GM12892 (cell line): ENCODE results near the gene COMMD9.

ENCODE experiments used
- POLR2A ChIP-seq: IDR thresholded peaks from 2 replicates; pipeline ENCODE4 v1.6.1; 2011; ENCODE audit warnings: low read depth, low read length, control low read depth
- POLR2AphosphoS5 ChIP-seq: IDR thresholded peaks from 2 replicates; pipeline ENCODE4 v1.6.1; 2011; ENCODE audit warnings: low read depth, low read length, control low read depth
- TAF1 ChIP-seq: IDR thresholded peaks from 2 replicates; pipeline ENCODE4 v1.6.1; 2011; ENCODE audit warnings: low read depth, mild to moderate bottlenecking, control low read depth, low read length, borderline replicate concordance

DNA sequence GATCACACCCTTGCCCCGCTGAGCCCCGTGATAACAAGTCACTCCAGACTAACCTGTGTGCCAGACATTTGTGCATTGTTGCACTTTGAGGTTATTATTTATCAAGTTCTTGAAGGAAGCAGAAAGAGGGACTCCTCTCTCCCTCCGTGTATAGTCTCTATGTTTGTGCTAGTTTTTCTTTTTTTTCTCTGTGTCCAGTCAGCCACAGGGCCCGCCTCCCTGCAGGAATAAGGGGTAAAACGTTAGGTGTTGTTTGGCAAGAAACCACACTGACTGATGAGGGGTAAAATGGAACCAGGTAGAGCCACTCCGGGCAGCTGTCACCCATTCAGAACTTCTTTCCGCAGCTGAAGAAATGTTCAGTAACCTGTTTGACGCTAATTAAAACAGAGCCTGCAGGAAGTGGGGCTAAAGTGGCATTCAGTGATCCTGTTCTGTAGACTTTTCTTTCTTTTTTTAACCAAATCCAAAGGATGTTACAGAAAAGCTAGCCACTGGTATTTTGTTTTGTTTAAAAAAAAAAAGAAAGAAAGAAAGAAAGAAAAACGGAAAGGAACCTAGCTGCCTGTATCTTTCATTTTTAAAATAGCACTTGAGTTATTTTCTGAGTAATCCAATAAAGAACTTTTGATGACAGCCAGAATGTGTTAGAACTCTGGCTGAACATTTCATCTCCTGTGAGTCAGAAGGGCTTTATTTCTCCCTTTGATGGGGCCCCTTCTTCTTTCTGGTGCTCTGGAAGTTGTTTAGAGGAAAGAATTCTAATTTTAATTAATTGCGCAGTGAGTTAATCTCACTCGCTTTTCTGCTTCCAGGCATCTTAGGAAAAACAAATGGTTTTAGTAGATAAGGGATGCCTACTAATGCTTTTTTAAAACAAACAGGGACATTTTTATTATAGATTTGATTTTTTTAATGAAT, 58.2 kb downstream of the COMMD9 start:
- TF ChIP-seq POLR2A (no peak), TAF1 (no peak), POLR2AphosphoS5 (no peak)
